Endothelial cell (in vitro differentiated cells): ENCODE results near the gene HOGA1. TPM values are rescaled to one million over a fixed set of nuclear protein-coding genes. Genes with fewer than 3 reads are reported as not detected.

Experiments used
- DNase-seq: peaks from one replicate; pipeline ENCODE4 v3.0.0; 2021; ENCODE audit warnings: low spot score
- H3K27ac Mint-ChIP-seq: one replicate; pipeline ENCODE4 v1.8.0; 2021; ENCODE audit warnings: mixed read lengths, inconsistent platforms; ENCODE audit not compliant: unreplicated experiment
- H3K27me3 Mint-ChIP-seq: one replicate; pipeline ENCODE4 v1.8.0; 2021; ENCODE audit warnings: mild to moderate bottlenecking, moderate library complexity, mixed read lengths, inconsistent platforms; ENCODE audit not compliant: unreplicated experiment
- H3K36me3 Mint-ChIP-seq: one replicate; pipeline ENCODE4 v1.8.0; 2021; ENCODE audit warnings: mild to moderate bottlenecking, low read depth, mixed read lengths, inconsistent platforms; ENCODE audit not compliant: unreplicated experiment
- H3K4me1 Mint-ChIP-seq: one replicate; pipeline ENCODE4 v1.8.0; 2021; ENCODE audit warnings: mild to moderate bottlenecking, mixed read lengths, inconsistent platforms; ENCODE audit not compliant: unreplicated experiment
- H3K4me3 Mint-ChIP-seq: one replicate; pipeline ENCODE4 v1.8.0; 2021; ENCODE audit warnings: mild to moderate bottlenecking, mixed read lengths, inconsistent platforms; ENCODE audit not compliant: unreplicated experiment
- H3K9me3 Mint-ChIP-seq: one replicate; pipeline ENCODE4 v1.8.0; 2021; ENCODE audit warnings: mixed read lengths, inconsistent platforms; ENCODE audit not compliant: unreplicated experiment
- CTCF ChIP-seq: fragments of 200-600 bp; sonication (generic); IDR thresholded peaks from one replicate; pipeline ENCODE4 v1.5.0; 2021; ENCODE audit warnings: antibody characterized with exemption; ENCODE audit not compliant: unreplicated experiment
- total RNA-seq: library from RNA; stranded (reverse); fragmentation: NEBNext Ultra II Directional; extraction: Animal tissue kit (Norgen Biotek cat#: 25700); gene quantifications from one replicate; pipeline ENCODE4 v1.2.1, GENCODE V29; 2021; ENCODE audit not compliant: unreplicated experiment

Gene HOGA1
- total RNA-seq, 1 donor from 2014 or later = 0.85 TPM

DNA sequence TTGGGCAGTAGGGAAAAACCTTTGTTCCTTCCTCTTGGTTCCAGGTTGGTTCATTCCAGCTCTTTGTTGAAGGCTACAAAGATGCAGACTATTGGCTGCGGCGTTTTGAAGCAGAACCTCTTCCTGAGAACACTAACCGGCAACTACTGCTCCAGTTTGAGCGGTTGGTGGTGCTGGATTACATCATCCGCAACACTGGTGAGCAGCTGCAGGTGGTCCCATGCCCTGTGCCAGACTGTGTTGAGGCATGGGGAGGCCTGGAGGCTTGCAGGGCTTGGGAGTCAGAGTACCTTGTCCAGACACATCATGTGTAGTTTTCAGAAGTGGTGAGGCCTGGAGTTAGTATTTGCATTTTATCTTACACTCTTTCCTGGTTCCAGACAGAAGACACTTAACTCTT, 72.6 kb downstream of the HOGA1 start:
- no peak overlapping the region for H3K27ac Mint-ChIP-seq
- no peaks in the 10 kb centered on the region for H3K9me3 Mint-ChIP-seq
- no peak for DNase-seq
- no peak for TF ChIP-seq CTCF
- peaks cover 28% of the 10 kb centered on the region for H3K36me3 Mint-ChIP-seq
- no peaks in the 10 kb centered on the region for H3K27me3 Mint-ChIP-seq
- H3K4me3 Mint-ChIP-seq = no peak overlapping the region
- no peaks in the 10 kb centered on the region for H3K4me1 Mint-ChIP-seq

- no peak for DNase-seq
- Mint-ChIP-seq H3K27ac (no peak overlapping the region), H3K4me3 (no peak overlapping the region), H3K4me1 (no peaks in the 10 kb centered on the region), H3K9me3 (no peaks in the 10 kb centered on the region), H3K27me3 (no peaks in the 10 kb centered on the region), H3K36me3 (peaks cover 33% of the 10 kb centered on the region)
- no peak for TF ChIP-seq CTCF
Measured at GRCh38 chr10:97659589-97659988, 75.4 kb downstream of the HOGA1 start.

Other genes with a start within 250 kb of the HOGA1 start
- 25.6 TPM for gene FRAT2, start 249.7 kb upstream of the HOGA1 start, total RNA-seq
- gene RRP12, start 183.0 kb upstream of the HOGA1 start, total RNA-seq = 19.5 TPM
- 291 TPM for gene PGAM1, start 158.2 kb upstream of the HOGA1 start, total RNA-seq
- gene EXOSC1, start 138.4 kb upstream of the HOGA1 start, total RNA-seq = 36.0 TPM
- gene ZDHHC16, start 138.2 kb upstream of the HOGA1 start, total RNA-seq = 45.0 TPM
- gene MMS19, start 86.0 kb upstream of the HOGA1 start, total RNA-seq = 127 TPM
- gene UBTD1, start 85.5 kb upstream of the HOGA1 start, total RNA-seq = 78.0 TPM
- 0.33 TPM for gene ANKRD2, start 11.6 kb upstream of the HOGA1 start, total RNA-seq
- not detected for gene C10orf62, start 5.3 kb downstream of the HOGA1 start, total RNA-seq
- gene MORN4, start 49.1 kb downstream of the HOGA1 start, total RNA-seq = 10.9 TPM
- 35.4 TPM for gene PI4K2A, start 56.3 kb downstream of the HOGA1 start, total RNA-seq
- gene AVPI1, start 102.9 kb downstream of the HOGA1 start, total RNA-seq = 0.67 TPM
- gene MARVELD1, start 129.3 kb downstream of the HOGA1 start, total RNA-seq = 21.0 TPM
- 19.2 TPM for gene ZFYVE27, start 152.7 kb downstream of the HOGA1 start, total RNA-seq
- 3.5 TPM for gene SFRP5, start 187.6 kb downstream of the HOGA1 start, total RNA-seq